ENCODE results near the gene CERS4. TPM values are rescaled to one million over a fixed set of nuclear protein-coding genes. Genes with fewer than 3 reads are reported as not detected.

Gene CERS4
- total and polyA plus RNA-seq, 2 donors (not counting 3 experiments of a cell fraction or from before 2014, with no cell fraction given): 4.9 to 7.7 TPM

DNA sequence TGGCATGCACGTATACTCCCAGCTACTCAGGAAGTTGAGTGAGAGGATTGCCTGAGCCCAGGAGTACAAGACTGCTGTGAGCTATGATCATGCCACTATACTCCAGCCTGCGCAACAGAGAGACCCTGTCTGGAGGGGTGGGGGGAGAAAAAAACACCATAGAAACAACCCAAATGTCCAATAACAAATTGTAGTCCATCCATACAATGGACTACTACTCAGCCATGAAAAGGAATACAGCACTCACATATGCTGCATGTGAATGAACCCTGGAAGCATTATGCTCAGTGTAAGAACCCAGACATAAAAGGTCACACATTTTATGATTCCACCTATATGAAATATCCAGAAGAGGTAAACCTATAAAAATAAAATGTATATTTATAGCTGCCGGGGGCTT is 56.7 kb downstream of the CERS4 start:
- no peaks in the 10 kb centered on the region for H3K79me2 ChIP-seq (ENCODE audit: control insufficient read depth, insufficient read depth, low read length)
- no peak for FAIRE-seq
- CTCF ChIA-PET: no interaction called here

More for the DNA sequence above, 56.7 kb downstream of the CERS4 start:
- DNase-seq (ENCODE audit: low read depth, low spot score): no peak
- TF ChIP-seq JUN (IDR thresholded peaks at IDR 0.05; ENCODE audit: borderline replicate concordance, insufficient read depth, insufficient read length, low read depth) (no peak), FOS (IDR thresholded peaks at IDR 0.05; ENCODE audit: borderline replicate concordance, insufficient read depth, low read length) (no peak), POLR2A (IDR thresholded peaks at IDR 0.05; ENCODE audit: low read depth, low read length) (no peak), MYC (IDR thresholded peaks at IDR 0.05; ENCODE audit: low read depth, low read length) (no peak), EZH2 (IDR thresholded peaks at IDR 0.05; ENCODE audit: borderline replicate concordance, low read depth, low read length, severe bottlenecking) (no peak), GATA2 (IDR thresholded peaks at IDR 0.05; ENCODE audit: insufficient read depth, insufficient read length, low read depth, low read length) (no peak), POLR2AphosphoS5 (IDR thresholded peaks at IDR 0.05; ENCODE audit: insufficient read depth, low read depth, low read length) (no peak)
- TF ChIP-seq, protein P1, sequence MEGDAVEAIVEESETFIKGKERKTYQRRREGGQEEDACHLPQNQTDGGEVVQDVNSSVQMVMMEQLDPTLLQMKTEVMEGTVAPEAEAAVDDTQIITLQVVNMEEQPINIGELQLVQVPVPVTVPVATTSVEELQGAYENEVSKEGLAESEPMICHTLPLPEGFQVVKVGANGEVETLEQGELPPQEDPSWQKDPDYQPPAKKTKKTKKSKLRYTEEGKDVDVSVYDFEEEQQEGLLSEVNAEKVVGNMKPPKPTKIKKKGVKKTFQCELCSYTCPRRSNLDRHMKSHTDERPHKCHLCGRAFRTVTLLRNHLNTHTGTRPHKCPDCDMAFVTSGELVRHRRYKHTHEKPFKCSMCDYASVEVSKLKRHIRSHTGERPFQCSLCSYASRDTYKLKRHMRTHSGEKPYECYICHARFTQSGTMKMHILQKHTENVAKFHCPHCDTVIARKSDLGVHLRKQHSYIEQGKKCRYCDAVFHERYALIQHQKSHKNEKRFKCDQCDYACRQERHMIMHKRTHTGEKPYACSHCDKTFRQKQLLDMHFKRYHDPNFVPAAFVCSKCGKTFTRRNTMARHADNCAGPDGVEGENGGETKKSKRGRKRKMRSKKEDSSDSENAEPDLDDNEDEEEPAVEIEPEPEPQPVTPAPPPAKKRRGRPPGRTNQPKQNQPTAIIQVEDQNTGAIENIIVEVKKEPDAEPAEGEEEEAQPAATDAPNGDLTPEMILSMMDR (IDR thresholded peaks at IDR 0.05; ENCODE audit: extremely low read depth in 1 of 2, insufficient read depth in 1 of 2, low read depth in 1 of 2, low read length in 2 of 2): no peak
- TF ChIP-seq, protein P2, sequence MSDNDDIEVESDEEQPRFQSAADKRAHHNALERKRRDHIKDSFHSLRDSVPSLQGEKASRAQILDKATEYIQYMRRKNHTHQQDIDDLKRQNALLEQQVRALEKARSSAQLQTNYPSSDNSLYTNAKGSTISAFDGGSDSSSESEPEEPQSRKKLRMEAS (IDR thresholded peaks at IDR 0.05; ENCODE audit: insufficient read depth, insufficient read length): no peak
- Histone ChIP-seq H2AFZ (ENCODE audit: low read depth, low read length) (no peak overlapping the region), H3K9ac (replicated peaks; ENCODE audit: extremely low read depth, insufficient read depth, low read length) (no peak overlapping the region), H3K9me1 (replicated peaks; ENCODE audit: control insufficient read depth, extremely low read depth, insufficient read depth, low read length) (no peaks in the 10 kb centered on the region), H3K4me1 (ENCODE audit: control insufficient read depth, extremely low read depth, insufficient read depth, low read length) (no peaks in the 10 kb centered on the region), H3K27me3 (ENCODE audit: control insufficient read depth in 2 of 2, insufficient read depth in 2 of 2, low read length in 2 of 2) (peaks cover 0 to 2% of the 10 kb centered on the region in 2 experiments), H3K27ac (ENCODE audit: insufficient read depth, low read depth, low read length) (no peak overlapping the region), H3K9me3 (replicated peaks; ENCODE audit: control insufficient read depth, insufficient read depth, low read length) (no peaks in the 10 kb centered on the region), H4K20me1 (replicated peaks; ENCODE audit: control insufficient read depth, extremely low read depth, insufficient read depth, low read length) (no peaks in the 10 kb centered on the region), H3K4me2 (ENCODE audit: insufficient read depth, low read length) (no peak overlapping the region), H3K4me3 (replicated peaks in 1 of 3; ENCODE audit: insufficient read depth in 1 of 3, low read depth in 1 of 3, low read length in 3 of 3) (no peak overlapping the region), H3K36me3 (ENCODE audit: control insufficient read depth in 2 of 2, extremely low read depth in 1 of 2, insufficient read depth in 2 of 2, low read length in 2 of 2) (no peaks in the 10 kb centered on the region)
- POLR2A ChIA-PET: no interaction called here
- intact Hi-C loops (cut with micrococcal nuclease): loop anchor here (10.0 kb wide), 1 partner anchor 49 kb away; no protein-coding TSS in a partner anchor
- dilution Hi-C loops (cut with MboI; ENCODE audit: extremely low pct_ligation_motif_present, low sequenced_read_pairs): no loop called here
- BruUV-seq (replicated peaks): no TSS peak
